RCC 7860 (cell line): Measurements from ENCODE around the gene MAP3K20.
"Not testable (repeated sequence)": the region's sequence is repeated elsewhere in the genome, so short reads cannot be mapped to it uniquely, and the experiment has no call there.

Experiments
- DNase-seq: peaks from one replicate; pipeline ENCODE4 v3.0.0-alpha.2; 2015; ENCODE audit warnings: low spot score
- FAIRE-seq: peaks from 2 replicates; lab custom pipeline; 2012; peaks lifted over from hg19 to GRCh38; lab: Jason Lieb, UNC

MAP3K20 gene

GRCh38 chr2:173086518-173087213 lies 11.0 kb downstream of the MAP3K20 start:
- DNase-seq (no peak), FAIRE-seq (no peak)

- FAIRE-seq (no peak), DNase-seq (no peak)
Observed at GRCh38 chr2:173087214-173087581, 11.6 kb downstream of the MAP3K20 start.

GRCh38 chr2:173087793-173088496 lies 12.3 kb downstream of the MAP3K20 start:
- no peak for FAIRE-seq

GRCh38 chr2:173090276-173090877 lies 14.7 kb downstream of the MAP3K20 start:
- DNase-seq = no peak
- no peak for FAIRE-seq

More at GRCh38 chr2:173087793-173088496, 12.3 kb downstream of the MAP3K20 start:
- DNase-seq = no peak

- FAIRE-seq (no peak), DNase-seq (no peak)
Observed at GRCh38 chr2:173090973-173091660, 15.5 kb downstream of the MAP3K20 start.

GRCh38 chr2:173091910-173092309 lies 16.3 kb downstream of the MAP3K20 start:
- DNase-seq (no peak), FAIRE-seq (no peak)

GRCh38 chr2:173092844-173093402 lies 17.3 kb downstream of the MAP3K20 start:
- DNase-seq = no peak
- no peak for FAIRE-seq

- FAIRE-seq, DNase-seq: not testable (repeated sequence)
Observed at GRCh38 chr2:173093617-173094016, 18.0 kb downstream of the MAP3K20 start.

- no peak for DNase-seq
- FAIRE-seq = no peak
Observed at GRCh38 chr2:173094731-173095130, 19.1 kb downstream of the MAP3K20 start.

GRCh38 chr2:173095356-173095755 lies 19.7 kb downstream of the MAP3K20 start:
- FAIRE-seq = no peak
- DNase-seq = no peak

- FAIRE-seq (no peak), DNase-seq (no peak)
Observed at GRCh38 chr2:173099271-173099670, 23.6 kb downstream of the MAP3K20 start.

- no peak for DNase-seq
Observed at GRCh38 chr2:173099804-173100203, 24.2 kb downstream of the MAP3K20 start.

GRCh38 chr2:173101687-173102086 lies 26.0 kb downstream of the MAP3K20 start:
- FAIRE-seq (no peak), DNase-seq (no peak)

More at GRCh38 chr2:173099804-173100203, 24.2 kb downstream of the MAP3K20 start:
- FAIRE-seq = no peak

GRCh38 chr2:173104156-173104555 lies 28.5 kb downstream of the MAP3K20 start:
- FAIRE-seq (no peak), DNase-seq (no peak)

GRCh38 chr2:173106959-173107628 lies 31.4 kb downstream of the MAP3K20 start:
- no peak for DNase-seq

GRCh38 chr2:173107629-173108022 lies 32.0 kb downstream of the MAP3K20 start:
- DNase-seq (no peak), FAIRE-seq (no peak)

More at GRCh38 chr2:173106959-173107628, 31.4 kb downstream of the MAP3K20 start:
- FAIRE-seq = no peak

GRCh38 chr2:173109253-173110188 lies 33.9 kb downstream of the MAP3K20 start:
- FAIRE-seq (peak; percentile 21), DNase-seq (peak; percentile 73)

GRCh38 chr2:173117678-173118077 lies 42.0 kb downstream of the MAP3K20 start:
- no peak for FAIRE-seq
- DNase-seq = no peak

GRCh38 chr2:173118395-173118794 lies 42.7 kb downstream of the MAP3K20 start:
- no peak for FAIRE-seq
- no peak for DNase-seq
